HG02885 (cell line): ENCODE measurements around the gene TUBB4A.
"Not testable (repeated sequence)": the region's sequence is repeated elsewhere in the genome, so short reads cannot be mapped to it uniquely, and the experiment has no call there.

Experiments used
- ATAC-seq: cut with Tn5 transposase; IDR thresholded peaks from one replicate; pipeline ENCODE4 v1.9.1; 2021; ENCODE audit warnings: mild to moderate bottlenecking; ENCODE audit not compliant: unreplicated experiment, poor library complexity

The TUBB4A gene

DNA sequence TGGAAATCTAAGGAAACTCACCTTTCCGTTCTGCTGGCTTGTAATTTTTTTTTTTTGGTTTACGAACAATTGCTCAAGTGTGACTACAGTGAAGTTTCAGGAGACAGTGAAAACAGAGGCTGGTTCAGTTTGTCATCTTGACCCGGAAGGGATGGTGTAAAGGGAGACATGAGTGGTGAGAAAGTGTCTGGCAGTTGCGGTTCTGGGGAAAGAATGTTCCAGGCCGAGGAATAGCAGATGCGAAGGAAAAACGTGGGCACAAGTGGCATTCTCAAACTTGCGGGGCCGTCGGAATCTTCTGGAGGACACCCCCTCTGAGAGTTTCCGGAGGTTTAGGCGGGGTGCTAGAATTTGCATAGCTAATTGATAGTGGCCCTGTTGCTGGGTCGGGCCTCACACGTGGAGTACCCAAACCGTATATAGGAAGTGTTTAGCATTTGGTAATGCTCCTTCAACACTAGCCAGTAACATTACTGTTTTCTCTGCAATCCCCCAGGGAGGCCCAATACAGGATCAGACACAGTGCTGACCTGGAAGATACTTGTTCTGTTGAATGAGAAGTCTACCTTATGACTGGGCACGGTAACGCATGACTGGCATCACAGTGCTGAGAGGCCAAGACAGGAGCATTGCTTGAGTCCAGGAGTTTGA, 25.9 kb upstream of the TUBB4A start:
- peak; percentile 43 for ATAC-seq

DNA sequence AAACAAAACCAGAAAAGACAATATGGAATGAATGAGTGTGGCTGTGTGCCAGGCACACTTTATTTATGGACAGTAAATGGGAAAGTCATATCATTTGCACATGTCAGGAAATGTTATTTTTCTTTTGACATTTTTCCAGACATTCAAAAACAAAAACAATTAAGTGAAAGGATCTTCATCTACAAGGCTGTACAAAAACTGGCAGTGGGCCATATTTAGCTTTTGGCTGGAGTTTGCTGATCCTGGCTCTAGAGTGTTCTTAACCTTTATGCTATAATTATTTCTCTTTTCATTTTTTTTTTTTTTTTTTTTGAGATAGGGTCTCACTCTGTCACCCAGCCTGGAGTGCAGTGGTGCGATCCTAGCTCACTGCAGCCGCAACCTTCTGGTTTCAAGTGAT, 22.2 kb upstream of the TUBB4A start:
- ATAC-seq, result no peak

DNA sequence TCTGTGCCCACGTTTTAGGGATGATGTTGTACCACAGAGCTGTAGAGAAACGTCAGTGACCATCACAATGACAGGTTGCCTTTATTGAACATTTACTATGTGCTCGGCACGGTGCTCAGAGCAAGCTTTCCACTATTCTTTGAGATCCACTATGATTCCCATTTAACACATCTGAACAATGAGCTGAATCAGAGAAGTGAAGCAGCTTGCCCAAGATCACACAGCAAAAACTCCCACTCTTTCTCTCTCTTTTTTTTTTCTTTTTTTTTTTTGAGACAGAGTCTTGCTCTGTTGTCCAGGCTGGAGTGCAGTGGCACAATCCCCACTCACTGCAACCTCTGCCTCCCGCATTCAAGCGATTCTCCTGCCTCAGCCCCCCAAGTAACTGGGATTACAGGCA, 20.6 kb upstream of the TUBB4A start:
- ATAC-seq, result no peak

GRCh38 chr19:6521718-6522646, 19.9 kb upstream of the TUBB4A start:
- ATAC-seq, result no peak

DNA sequence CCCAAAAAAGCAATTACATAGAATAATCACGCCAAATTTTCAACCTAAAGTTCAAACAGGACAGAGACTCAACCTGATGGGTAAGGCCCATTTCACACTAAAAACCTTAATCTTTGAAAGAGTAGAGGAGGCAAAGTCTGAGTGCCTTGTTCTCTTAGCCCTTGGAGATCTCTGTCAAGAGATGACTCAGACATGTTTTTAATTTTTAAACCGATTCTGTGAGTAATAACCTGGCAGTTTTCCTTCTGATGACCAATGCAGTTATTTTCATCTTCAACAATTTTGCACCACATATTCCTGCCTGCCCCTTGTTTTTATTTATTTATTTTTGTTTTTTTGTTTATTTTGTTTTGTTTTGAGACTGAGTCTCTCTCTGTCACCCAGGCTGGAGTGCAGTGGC, 17.2 kb upstream of the TUBB4A start:
- no peak for ATAC-seq

GRCh38 chr19:6518145-6518911, 16.2 kb upstream of the TUBB4A start:
- no peak for ATAC-seq

GRCh38 chr19:6516659-6517291, 14.7 kb upstream of the TUBB4A start:
- peak; percentile 55 for ATAC-seq

DNA sequence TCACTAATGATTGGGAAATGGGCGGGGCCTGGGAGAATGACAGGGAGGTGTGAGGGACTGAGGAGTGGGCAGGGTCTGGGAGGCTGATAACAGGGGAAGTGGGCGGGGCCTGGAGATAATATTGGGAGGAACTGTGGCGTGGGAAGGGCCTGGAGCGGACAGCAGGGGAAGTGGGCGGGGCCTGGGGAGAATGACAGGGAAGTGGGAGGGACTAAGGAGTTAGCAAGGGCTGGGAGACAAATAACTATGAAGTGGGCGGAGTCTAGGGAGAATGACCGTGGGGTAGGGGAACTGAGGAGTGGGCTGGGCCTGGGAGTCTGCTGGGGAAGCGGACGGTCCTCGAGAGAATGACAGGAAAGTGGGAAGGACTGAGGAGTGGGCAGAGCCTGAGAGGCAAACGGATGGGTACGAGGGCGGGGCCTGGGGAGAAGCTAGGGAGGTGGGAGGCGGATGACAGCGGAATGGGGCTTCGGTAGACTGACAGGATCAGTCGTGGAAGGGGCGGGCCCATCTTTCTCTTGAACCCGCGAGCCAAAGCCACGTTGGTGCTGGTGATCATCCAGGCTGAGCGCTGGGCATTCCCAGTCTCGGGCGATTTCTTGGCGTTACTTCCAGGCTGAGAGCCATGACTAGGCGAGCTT, 14.0 kb upstream of the TUBB4A start:
- ATAC-seq, result peak; percentile 57

DNA sequence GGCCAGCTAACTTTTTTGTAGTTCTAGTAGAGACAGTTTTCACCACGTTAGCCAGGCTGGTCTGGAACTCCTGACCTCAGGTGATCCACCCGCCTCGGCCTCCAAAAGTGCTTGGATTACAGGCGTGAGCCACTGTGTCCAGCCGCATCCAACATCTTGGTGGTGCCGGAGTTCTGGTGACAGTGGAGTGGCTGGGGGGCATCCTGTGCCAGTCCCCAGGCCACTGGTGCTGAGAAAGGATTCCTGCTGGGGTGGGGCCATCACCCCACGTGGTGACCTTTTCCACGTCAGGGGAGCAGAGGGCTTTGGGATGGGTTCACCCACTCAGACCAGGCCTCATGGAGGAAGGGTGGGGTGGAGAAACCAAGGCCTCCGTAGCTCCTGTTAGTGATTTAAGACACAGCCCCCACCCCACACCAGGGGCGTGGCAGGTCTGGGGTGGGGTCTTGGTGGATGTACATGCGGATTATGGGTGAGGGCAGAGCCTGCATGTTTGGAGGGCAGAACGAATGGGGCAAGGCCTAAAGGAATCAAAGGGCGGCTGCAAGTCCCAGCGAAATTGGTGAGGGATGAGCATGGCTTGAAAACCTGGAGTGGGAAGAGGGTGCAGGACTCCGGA, 12.9 kb upstream of the TUBB4A start:
- no peak for ATAC-seq

DNA sequence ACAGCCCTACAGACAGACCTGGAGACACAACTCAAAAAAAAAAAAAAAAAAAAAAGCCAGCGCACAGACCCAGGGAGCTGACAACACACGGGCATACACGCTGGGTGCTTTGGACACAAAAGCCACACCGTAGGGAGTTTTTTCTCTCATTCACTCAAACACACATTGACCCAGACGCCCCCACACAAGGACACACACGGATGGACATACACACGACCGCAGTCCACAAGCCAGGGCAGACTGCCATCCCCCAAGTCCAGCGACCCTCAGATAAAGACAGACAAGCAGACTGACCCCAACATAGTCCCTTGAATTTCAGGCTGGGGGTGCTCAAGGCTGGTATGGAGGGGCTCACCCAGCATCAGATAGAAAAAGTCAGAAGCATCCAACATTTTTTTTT, 12.0 kb upstream of the TUBB4A start:
- no peak for ATAC-seq

DNA sequence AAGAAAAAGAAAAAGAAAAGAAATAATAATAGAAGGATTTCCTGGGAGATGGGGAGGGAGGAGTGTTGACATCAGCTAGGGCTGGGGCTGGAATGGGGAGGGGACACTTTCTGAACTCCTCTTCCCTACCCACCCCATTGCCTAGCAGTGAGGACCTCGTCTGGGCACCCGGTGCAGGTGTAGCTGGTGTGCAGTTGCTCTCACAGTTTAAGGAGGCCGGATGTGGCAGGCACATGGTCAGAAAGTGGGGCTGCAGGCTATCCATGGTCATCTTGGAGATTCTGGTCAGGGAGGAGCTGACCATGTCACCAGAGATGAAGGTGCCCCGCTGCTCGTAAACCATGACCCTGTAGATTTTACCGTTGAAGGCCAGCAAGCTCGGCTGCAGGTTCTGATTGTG, 8.5 kb upstream of the TUBB4A start:
- no peak for ATAC-seq

- no peak for ATAC-seq
Observed at GRCh38 chr19:6509118-6509971, 7.2 kb upstream of the TUBB4A start.

DNA sequence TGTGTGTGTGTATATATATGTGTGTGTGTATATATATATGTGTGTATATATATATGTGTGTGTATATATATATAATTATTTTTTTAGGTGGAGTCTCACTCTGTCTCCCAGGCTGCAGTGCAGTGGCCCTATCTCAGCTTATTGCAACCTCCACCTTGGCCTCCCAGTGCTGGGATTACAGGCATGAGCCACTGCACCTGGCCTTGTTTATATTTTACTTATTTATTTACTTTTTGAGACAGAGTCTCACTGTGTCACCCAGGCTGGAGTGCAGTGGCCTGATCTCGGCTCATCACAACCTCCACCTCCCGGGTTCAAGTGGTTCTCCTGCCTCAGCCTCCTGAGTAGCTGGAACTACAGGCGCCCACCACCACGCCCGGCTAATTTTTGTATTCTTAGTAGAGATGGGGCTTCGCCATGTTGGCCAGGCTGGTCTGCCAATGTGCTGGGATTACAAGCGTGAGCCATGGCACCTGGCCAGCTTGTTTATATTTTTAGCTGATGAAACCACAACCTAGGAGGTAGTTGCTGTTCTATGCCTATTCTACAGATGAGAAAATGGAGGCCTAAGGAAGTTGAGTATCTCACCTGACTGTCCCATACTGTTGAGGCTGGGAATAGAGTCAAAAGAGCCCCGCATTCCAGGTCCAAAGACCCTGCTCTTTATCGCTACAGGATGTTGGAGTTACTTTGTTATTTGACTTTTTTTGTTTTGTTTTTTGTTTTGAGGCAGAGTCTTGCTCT, 6.1 kb upstream of the TUBB4A start:
- not testable (repeated sequence) for ATAC-seq

- no peak for ATAC-seq
Observed at GRCh38 chr19:6503407-6504201, 1.5 kb upstream of the TUBB4A start.

DNA sequence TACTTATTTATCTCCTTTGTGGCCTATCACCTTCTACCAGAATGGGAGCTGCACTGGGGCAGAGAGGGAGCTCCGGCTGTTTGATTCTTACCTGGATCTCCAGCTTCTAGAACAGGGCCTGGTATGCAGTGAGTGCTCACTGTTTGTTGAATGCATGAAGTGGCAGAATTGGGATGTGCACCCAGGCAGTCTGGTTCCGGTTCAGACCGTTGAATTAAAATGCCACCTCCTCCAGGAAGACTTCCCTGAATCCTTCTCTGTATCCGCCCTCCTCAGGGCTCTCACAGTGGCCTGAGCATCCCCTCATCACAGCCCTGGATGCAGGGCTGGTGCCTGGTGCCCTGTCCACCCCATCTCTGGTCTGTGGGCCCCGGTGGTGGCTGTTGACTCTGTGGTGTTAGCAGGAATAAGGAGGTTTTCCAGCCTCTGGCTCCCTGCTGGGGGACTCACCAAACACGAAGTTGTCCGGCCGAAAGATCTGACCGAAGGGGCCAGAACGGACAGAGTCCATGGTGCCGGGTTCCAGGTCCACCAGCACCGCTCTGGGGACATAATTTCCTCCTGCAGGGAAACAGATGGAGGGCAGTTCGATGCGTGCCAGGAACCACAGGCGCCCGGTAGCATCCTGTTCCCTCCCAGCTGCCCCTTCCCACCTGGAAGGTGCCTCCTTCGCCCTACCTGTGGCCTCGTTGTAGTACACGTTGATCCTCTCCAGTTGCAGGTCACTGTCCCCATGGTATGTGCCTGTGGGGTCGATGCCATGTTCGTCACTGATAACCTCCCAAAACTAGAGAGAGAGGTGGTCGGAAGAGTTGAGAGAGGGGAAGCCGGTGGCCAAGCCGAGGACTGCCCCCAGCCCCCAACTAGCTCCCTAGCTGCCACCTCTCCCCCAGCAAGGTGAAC, 1.0 kb downstream of the TUBB4A start:
- no peak for ATAC-seq

DNA sequence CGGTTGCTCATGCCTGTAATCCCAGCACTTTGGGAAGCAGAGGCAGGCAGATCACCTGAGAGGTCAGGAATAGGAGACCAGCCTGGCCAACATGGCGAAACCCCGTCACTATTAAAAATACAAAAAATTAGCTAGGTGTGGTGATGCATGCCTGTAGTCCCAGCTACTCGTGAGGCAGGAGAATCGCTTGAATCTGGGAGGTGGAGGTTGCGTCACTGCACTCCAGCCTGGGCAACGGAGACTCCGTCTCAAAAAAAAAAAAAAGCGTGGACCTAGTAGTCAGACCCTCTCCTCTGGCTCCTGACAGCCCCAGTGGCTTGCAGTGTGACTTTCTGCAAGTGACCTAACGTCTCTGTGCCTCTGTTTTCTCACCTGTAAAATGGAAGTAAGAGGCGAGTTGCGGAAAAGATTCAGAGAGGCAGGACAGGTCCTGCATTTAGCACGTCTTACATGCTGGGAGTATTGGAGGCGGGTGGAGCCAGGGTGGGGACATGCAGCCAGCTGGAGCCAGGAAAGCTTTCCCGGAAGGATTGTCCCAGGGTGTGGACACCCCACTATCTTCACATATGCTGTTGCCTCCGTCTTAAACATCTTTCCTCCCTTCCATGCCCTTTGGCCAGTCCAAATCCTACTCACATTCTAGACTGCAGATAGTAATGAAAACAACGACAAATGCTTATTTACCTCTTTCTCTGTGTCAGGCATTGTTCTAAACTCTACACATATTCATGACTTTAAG, 2.9 kb downstream of the TUBB4A start:
- ATAC-seq, result no peak
